ENCODE measurements around the gene STOML1. TPM values are rescaled to one million over a fixed set of nuclear protein-coding genes. Genes with fewer than 3 reads are reported as not detected.

The STOML1 gene
- total RNA-seq, 1 experiment from 2014 or later, result 5.0 TPM

DNA sequence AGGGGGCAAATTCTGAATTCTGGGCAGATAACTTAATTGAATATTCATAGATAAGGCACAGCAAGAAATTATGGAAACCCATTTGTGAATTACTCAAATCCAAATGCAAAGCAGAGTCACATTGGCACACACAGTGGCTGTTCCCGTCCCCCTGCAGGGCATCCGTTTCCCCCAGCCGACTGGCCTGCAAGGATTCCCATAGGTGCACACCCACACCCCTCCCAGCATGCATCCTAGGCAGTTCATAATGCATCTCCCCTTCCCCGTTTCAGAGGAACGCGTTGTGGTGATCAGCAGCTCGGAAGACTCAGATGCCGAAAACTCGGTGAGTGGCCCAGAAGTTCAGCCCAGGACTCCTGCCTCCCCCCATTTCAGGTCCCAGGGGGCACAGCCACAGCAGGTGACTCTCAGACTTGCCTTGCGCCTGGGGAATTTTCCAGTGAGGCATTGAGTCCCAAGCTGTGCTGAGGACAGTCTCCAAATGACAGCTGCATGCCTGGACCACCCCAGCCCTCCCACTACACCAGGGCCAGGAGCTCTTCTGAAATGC, 42.2 kb upstream of the STOML1 start:
- Histone ChIP-seq H3K9me2 (ENCODE audit: insufficient read depth) (no peaks in the 10 kb centered on the region), H3K4me3 (replicated peaks in 1 of 2; ENCODE audit: low read depth in 1 of 2, low read length in 2 of 2) (no peak overlapping the region), H3K36me3 (ENCODE audit: control insufficient read depth in 1 of 2, insufficient read depth in 2 of 2, low read length in 2 of 2) (no peaks in the 10 kb centered on the region; a peak in 1 of 4 replicates), H3K27me3 (ENCODE audit: insufficient read depth, low read length) (no peaks in the 10 kb centered on the region), H3K27ac (ENCODE audit: low read depth, low read length) (no peak overlapping the region), H4K20me1 (ENCODE audit: insufficient read depth) (no peaks in the 10 kb centered on the region), H3K9ac (ENCODE audit: low read length) (no peak overlapping the region), H3K9me3 (ENCODE audit: control insufficient read depth in 1 of 2, insufficient read depth in 1 of 2, low read depth in 1 of 2, low read length in 2 of 2) (no peaks in the 10 kb centered on the region), H3K4me1 (ENCODE audit: control insufficient read depth in 1 of 2, insufficient read depth in 2 of 2, low read length in 2 of 2) (no peaks in the 10 kb centered on the region), H3K4me2 (ENCODE audit: low read length) (no peak overlapping the region), H2AFZ (ENCODE audit: low read depth, low read length, poor library complexity, severe bottlenecking) (no peak overlapping the region), H3K79me2 (ENCODE audit: insufficient read depth, low read length) (no peaks in the 10 kb centered on the region)
- BruUV-seq (replicated peaks), result no TSS peak
- CTCF ChIA-PET, result interaction anchor here (1.0 kb wide), 1 partner anchor 14 kb away, joined by 4 read pairs; no protein-coding TSS in a partner anchor
- ATAC-seq, result no peak
- RAD21 ChIA-PET (ENCODE audit: low non-redundant PET in 1 of 2, low total read pairs in 2 of 2, uncharacterized antibody in 2 of 2, unreplicated experiment in 2 of 2), result no interaction called here
- POLR2A ChIA-PET, result no interaction called here
- no peak for TF ChIP-seq ZNF274 (IDR thresholded peaks at IDR 0.05; ENCODE audit: low read depth, low read length)
- TF ChIP-seq YY1 (IDR thresholded peaks at IDR 0.05; ENCODE audit: extremely low read depth, insufficient replicate concordance, low read depth, low read length), result no peak
- no peak for TF ChIP-seq EZH2phosphoT487 (IDR thresholded peaks at IDR 0.05; ENCODE audit: borderline replicate concordance)
- no peak for TF ChIP-seq SP1 (IDR thresholded peaks at IDR 0.05; ENCODE audit: low read depth)
- TF ChIP-seq FOSL1 (IDR thresholded peaks at IDR 0.05; ENCODE audit: low read depth), result no peak
- no peak for TF ChIP-seq ZFX (IDR thresholded peaks at IDR 0.05)
- TF ChIP-seq SIN3A (IDR thresholded peaks at IDR 0.05; ENCODE audit: low read depth), result no peak
- TF ChIP-seq, protein P1, sequence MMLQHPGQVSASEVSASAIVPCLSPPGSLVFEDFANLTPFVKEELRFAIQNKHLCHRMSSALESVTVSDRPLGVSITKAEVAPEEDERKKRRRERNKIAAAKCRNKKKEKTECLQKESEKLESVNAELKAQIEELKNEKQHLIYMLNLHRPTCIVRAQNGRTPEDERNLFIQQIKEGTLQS (IDR thresholded peaks at IDR 0.05), result no peak
- no peak for TF ChIP-seq SRF (IDR thresholded peaks at IDR 0.05; ENCODE audit: low read depth)
- no peak for TF ChIP-seq CEBPB (IDR thresholded peaks at IDR 0.05; ENCODE audit: low read depth)
- TF ChIP-seq EGR1 (IDR thresholded peaks at IDR 0.05; ENCODE audit: low read depth), result no peak
- DNase-seq (ENCODE audit: low read depth, low spot score), result no peak
- intact Hi-C loops (cut with micrococcal nuclease), result no loop called here

Data from HCT116 (cell line).